HUES6 (cell line): ENCODE results near the gene GPATCH3.

Experiments
- H3K27ac ChIP-seq: 2 replicates; pipeline ENCODE4 v1.7.0; 2013; ENCODE audit warnings: low read depth, mild to moderate bottlenecking, low read length, inconsistent platforms
- H3K27me3 ChIP-seq: 2 replicates; pipeline ENCODE4 v1.6.1; 2013; ENCODE audit warnings: low read length; ENCODE audit not compliant: control insufficient read depth, insufficient read depth
- H3K36me3 ChIP-seq: 2 replicates; pipeline ENCODE4 v1.6.1; 2013; ENCODE audit warnings: low read length; ENCODE audit not compliant: control insufficient read depth, insufficient read depth
- H3K4me1 ChIP-seq: 2 replicates; pipeline ENCODE4 v1.6.1; 2013; ENCODE audit warnings: low read length; ENCODE audit not compliant: control insufficient read depth, insufficient read depth
- H3K4me3 ChIP-seq: 2 replicates; pipeline ENCODE4 v1.5.1; 2013; ENCODE audit warnings: low read depth, low read length
- H3K9ac ChIP-seq: one replicate; pipeline ENCODE4 v1.6.1; 2013; ENCODE audit warnings: mild to moderate bottlenecking, low read length
- H3K9me3 ChIP-seq: 2 replicates; pipeline ENCODE4 v1.6.1; 2013; ENCODE audit warnings: low read depth, low read length; ENCODE audit not compliant: control insufficient read depth, insufficient read depth

The GPATCH3 gene

GRCh38 chr1:26936823-26937222 is 36.6 kb upstream of the GPATCH3 start:
- peaks cover 71% of the 10 kb centered on the region for H3K36me3 ChIP-seq

GRCh38 chr1:26932531-26932930 is 32.3 kb upstream of the GPATCH3 start:
- no peak overlapping the region for H3K9ac ChIP-seq
- H3K27ac ChIP-seq = no peak overlapping the region
- H3K4me3 ChIP-seq = no peak overlapping the region
- no peaks in the 10 kb centered on the region for H3K9me3 ChIP-seq
- H3K36me3 ChIP-seq = peaks cover 69% of the 10 kb centered on the region
- H3K27me3 ChIP-seq = no peaks in the 10 kb centered on the region
- no peaks in the 10 kb centered on the region for H3K4me1 ChIP-seq

More at GRCh38 chr1:26936823-26937222, 36.6 kb upstream of the GPATCH3 start:
- H3K4me3 ChIP-seq = no peak overlapping the region
- no peaks in the 10 kb centered on the region for H3K27me3 ChIP-seq
- H3K9ac ChIP-seq = no peak overlapping the region
- H3K27ac ChIP-seq = no peak overlapping the region
- H3K4me1 ChIP-seq = no peaks in the 10 kb centered on the region
- no peaks in the 10 kb centered on the region for H3K9me3 ChIP-seq

GRCh38 chr1:26923711-26924110 is 23.4 kb upstream of the GPATCH3 start:
- Histone ChIP-seq H3K27ac (no peak overlapping the region), H3K4me1 (peaks cover 15% of the 10 kb centered on the region)

GRCh38 chr1:26922901-26923300 is 22.6 kb upstream of the GPATCH3 start:
- no peaks in the 10 kb centered on the region for H3K27me3 ChIP-seq
- H3K4me1 ChIP-seq = peaks cover 15% of the 10 kb centered on the region
- peak overlapping the region; percentile 92 for H3K4me3 ChIP-seq
- peaks cover 43% of the 10 kb centered on the region for H3K36me3 ChIP-seq
- H3K9ac ChIP-seq = no peak overlapping the region
- H3K9me3 ChIP-seq = no peaks in the 10 kb centered on the region
- no peak overlapping the region for H3K27ac ChIP-seq

More at GRCh38 chr1:26923711-26924110, 23.4 kb upstream of the GPATCH3 start:
- Histone ChIP-seq H3K9ac (no peak overlapping the region), H3K9me3 (no peaks in the 10 kb centered on the region), H3K27me3 (no peaks in the 10 kb centered on the region), H3K4me3 (no peak overlapping the region), H3K36me3 (peaks cover 51% of the 10 kb centered on the region)

GRCh38 chr1:26922431-26922729 is 22.1 kb upstream of the GPATCH3 start:
- Histone ChIP-seq H3K36me3 (peaks cover 38% of the 10 kb centered on the region), H3K27me3 (no peaks in the 10 kb centered on the region), H3K9me3 (no peaks in the 10 kb centered on the region), H3K27ac (no peak overlapping the region; the same call in 1 of the 2 replicates), H3K4me1 (peaks cover 15% of the 10 kb centered on the region), H3K4me3 (peak overlapping the region; percentile 92), H3K9ac (peak overlapping the region; percentile 97)

GRCh38 chr1:26921540-26922430 is 21.5 kb upstream of the GPATCH3 start, which contains the start of gene NUDC:
Gene NUDC, plus strand, starts transcription at chr1:26921743. Its CDS starts 106 bp downstream, at chr1:26921849.
- Histone ChIP-seq H3K4me3 (peak within 1 kb of the TSS; percentile 92), H3K36me3 (peaks cover 32% of the 10 kb centered on the region), H3K27me3 (no peaks in the 10 kb centered on the region), H3K9me3 (no peaks in the 10 kb centered on the region), H3K27ac (peak within 1 kb of the TSS; percentile 74), H3K9ac (peak within 1 kb of the TSS; percentile 97), H3K4me1 (peaks cover 15% of the 10 kb centered on the region)

GRCh38 chr1:26921126-26921539 is 20.9 kb upstream of the GPATCH3 start:
- peak overlapping the region; percentile 22; the same call in 1 of the 2 replicates for H3K27ac ChIP-seq
- peaks cover 15% of the 10 kb centered on the region for H3K4me1 ChIP-seq
- no peaks in the 10 kb centered on the region for H3K9me3 ChIP-seq
- peaks cover 26% of the 10 kb centered on the region for H3K36me3 ChIP-seq
- H3K4me3 ChIP-seq = peak overlapping the region; percentile 92
- H3K9ac ChIP-seq = peak overlapping the region; percentile 70
- H3K27me3 ChIP-seq = no peaks in the 10 kb centered on the region

GRCh38 chr1:26915204-26915842 is 15.1 kb upstream of the GPATCH3 start:
- Histone ChIP-seq H3K36me3 (no peaks in the 10 kb centered on the region), H3K9me3 (no peaks in the 10 kb centered on the region), H3K4me3 (no peak overlapping the region), H3K27ac (no peak overlapping the region), H3K27me3 (no peaks in the 10 kb centered on the region; the same call in 1 of the 2 replicates), H3K4me1 (no peaks in the 10 kb centered on the region), H3K9ac (no peak overlapping the region)

GRCh38 chr1:26913754-26914619 is 13.7 kb upstream of the GPATCH3 start, which contains the start of gene NR0B2:
Gene NR0B2, minus strand, starts transcription at chr1:26913975. Its CDS starts 35 bp downstream, at chr1:26913940.
- Histone ChIP-seq H3K27me3 (no peaks in the 10 kb centered on the region; the same call in 1 of the 2 replicates), H3K9ac (no peak within 1 kb of the TSS), H3K9me3 (no peaks in the 10 kb centered on the region), H3K4me1 (no peaks in the 10 kb centered on the region), H3K4me3 (no peak within 1 kb of the TSS), H3K27ac (no peak within 1 kb of the TSS), H3K36me3 (no peaks in the 10 kb centered on the region)

- H3K27ac ChIP-seq = no peak overlapping the region
- no peaks in the 10 kb centered on the region for H3K36me3 ChIP-seq
- H3K4me1 ChIP-seq = no peaks in the 10 kb centered on the region
- no peak overlapping the region for H3K9ac ChIP-seq
- no peak overlapping the region for H3K4me3 ChIP-seq
- no peaks in the 10 kb centered on the region for H3K9me3 ChIP-seq
- H3K27me3 ChIP-seq = no peaks in the 10 kb centered on the region; the same call in 1 of the 2 replicates
Observed at GRCh38 chr1:26913389-26913753, 13.1 kb upstream of the GPATCH3 start.
